Esophagus (tissue), 2 donors: ENCODE data around the gene DYNLT5. TPM values are rescaled to one million over a fixed set of nuclear protein-coding genes. Genes with fewer than 3 reads are reported as not detected.
"Not testable (repeated sequence)": the region's sequence is repeated elsewhere in the genome, so short reads cannot be mapped to it uniquely, and the experiment has no call there.

Source experiments
- H3K27ac ChIP-seq, 2 donors: one replicate each; pipeline ENCODE4 v1.5.1; 2013; ENCODE audit warnings: low read depth in 2 of 2, mild to moderate bottlenecking in 2 of 2, inconsistent platforms in 1 of 2, low read length in 1 of 2, moderate library complexity in 1 of 2
- H3K27me3 ChIP-seq, 2 donors: one replicate each; pipeline ENCODE4 v1.6.1; 2013; ENCODE audit warnings: low read length in 2 of 2, control low read depth in 1 of 2, mild to moderate bottlenecking in 1 of 2; ENCODE audit not compliant: insufficient read depth in 2 of 2, control insufficient read depth in 1 of 2
- H3K36me3 ChIP-seq, 2 donors: one replicate each; pipeline ENCODE4 v1.6.1; 2013; ENCODE audit warnings: low read length in 1 of 2; ENCODE audit not compliant: control insufficient read depth in 2 of 2, insufficient read depth in 2 of 2
- H3K4me1 ChIP-seq, 2 donors: one replicate each; pipeline ENCODE4 v1.6.1; 2013; ENCODE audit warnings: low read length in 1 of 2; ENCODE audit not compliant: control insufficient read depth in 2 of 2, insufficient read depth in 2 of 2
- H3K4me3 ChIP-seq, 2 donors: one replicate each; pipeline ENCODE4 v1.5.1; 2013; ENCODE audit warnings: low read length in 2 of 2, mild to moderate bottlenecking in 2 of 2, low read depth in 1 of 2, moderate library complexity in 1 of 2
- H3K9me3 ChIP-seq, 2 donors: one replicate each; pipeline ENCODE4 v1.6.1; 2013; ENCODE audit warnings: mild to moderate bottlenecking in 2 of 2, low read depth in 1 of 2, low read length in 1 of 2, moderate library complexity in 1 of 2; ENCODE audit not compliant: control insufficient read depth in 2 of 2, insufficient read depth in 1 of 2
- WGBS, 2 donors: extraction: QIAGEN DNeasy Blood & Tissue Kit; methylation state at CpG; one replicate each; pipeline ENCODE4 v1.1.7; 2013; 5-methylcytosine and 5-hydroxymethylcytosine counted together
- polyA plus RNA-seq, 2 donors: library from polyadenylated mRNA; stranded (reverse); fragments of 200-250 nt; gene quantifications; one replicate each; pipeline ENCODE4 v1.2.3, GENCODE V29; 2013
- donor health status: healthy with polysubstance abuse.
- donor health status: Bipolar disorder and iron deficiency.

Gene DYNLT5
- polyA plus RNA-seq, 2 donors, result 0.18 to 0.57 TPM

- no peaks in the 10 kb centered on the region for H3K36me3 ChIP-seq
- 40 to 56% methylated on average over 6 of the region's 6 CpGs for WGBS, 2 donors
- no peak overlapping the region for H3K4me3 ChIP-seq
- H3K4me1 ChIP-seq, result peaks cover 0 to 2% of the 10 kb centered on the region in 2 donors
- no peak overlapping the region for H3K27ac ChIP-seq
- H3K27me3 ChIP-seq, result no peaks in the 10 kb centered on the region
- no peaks in the 10 kb centered on the region for H3K9me3 ChIP-seq
Observed at GRCh38 chr1:66729119-66729518, 23.1 kb upstream of the DYNLT5 start.

GRCh38 chr1:66729523-66729922 lies 22.7 kb upstream of the DYNLT5 start:
- 77 to 79% methylated on average over 3 of the region's 3 CpGs for WGBS, 2 donors
- H3K27ac ChIP-seq, result no peak overlapping the region

GRCh38 chr1:66730462-66730861 lies 21.8 kb upstream of the DYNLT5 start:
- H3K4me3 ChIP-seq, result no peak overlapping the region
- WGBS, 2 donors, result 67 to 76% methylated on average over 2 of the region's 2 CpGs
- H3K9me3 ChIP-seq, result no peaks in the 10 kb centered on the region

More at GRCh38 chr1:66729523-66729922, 22.7 kb upstream of the DYNLT5 start:
- peaks cover 0 to 2% of the 10 kb centered on the region in 2 donors for H3K4me1 ChIP-seq
- no peaks in the 10 kb centered on the region for H3K9me3 ChIP-seq
- no peaks in the 10 kb centered on the region for H3K27me3 ChIP-seq
- H3K36me3 ChIP-seq, result no peaks in the 10 kb centered on the region
- H3K4me3 ChIP-seq, result no peak overlapping the region

GRCh38 chr1:66731170-66731865 lies 20.9 kb upstream of the DYNLT5 start:
- Histone ChIP-seq H3K27ac (no peak overlapping the region), H3K27me3 (no peaks in the 10 kb centered on the region), H3K36me3 (no peaks in the 10 kb centered on the region), H3K4me3 (no peak overlapping the region), H3K9me3 (no peaks in the 10 kb centered on the region), H3K4me1 (no peaks in the 10 kb centered on the region)
- 65 to 72% methylated on average over 4 of the region's 4 CpGs for WGBS, 2 donors

More at GRCh38 chr1:66730462-66730861, 21.8 kb upstream of the DYNLT5 start:
- Histone ChIP-seq H3K36me3 (no peaks in the 10 kb centered on the region), H3K27ac (no peak overlapping the region), H3K4me1 (peaks cover 0 to 2% of the 10 kb centered on the region in 2 donors), H3K27me3 (no peaks in the 10 kb centered on the region)

DNA sequence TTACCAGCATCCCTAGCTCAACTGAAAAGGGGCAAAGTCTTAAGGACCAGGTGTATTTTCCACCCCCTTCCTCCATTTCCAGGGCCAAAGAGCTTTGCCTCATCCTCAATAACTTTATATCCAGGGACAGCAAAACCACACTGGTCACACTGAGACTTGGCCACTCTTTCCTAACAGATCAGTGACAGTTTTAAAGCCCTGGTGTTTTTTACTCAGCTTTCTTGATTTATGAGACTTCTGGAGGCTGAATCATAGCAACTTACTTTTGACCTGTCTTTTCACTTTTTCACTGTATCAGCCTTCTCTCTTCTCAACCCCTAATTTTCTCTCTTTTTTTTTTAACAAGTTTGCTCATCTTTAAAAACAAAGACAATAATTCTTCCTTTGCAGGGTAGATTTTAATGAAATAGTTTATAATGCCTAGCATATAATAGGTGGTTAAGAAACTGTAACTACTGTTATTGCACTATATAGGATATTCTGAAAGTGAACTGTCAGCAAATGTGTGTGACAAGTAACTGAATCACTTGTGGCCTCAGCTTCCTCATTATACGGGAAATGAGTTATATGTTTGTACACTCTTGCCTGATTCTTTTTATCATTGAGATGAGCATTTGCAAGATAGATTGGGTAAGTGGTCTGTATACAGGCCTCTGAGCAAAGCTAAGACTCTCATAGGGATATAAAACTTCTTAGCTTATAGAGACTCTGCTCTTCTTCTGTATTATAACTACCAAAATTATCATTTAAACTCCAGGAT lies 19.7 kb upstream of the DYNLT5 start:
- 0 to 2% methylated on average over 1 of the region's 1 CpG for WGBS, 2 donors
- H3K9me3 ChIP-seq, result no peaks in the 10 kb centered on the region
- H3K4me3 ChIP-seq, result no peak overlapping the region
- no peaks in the 10 kb centered on the region for H3K36me3 ChIP-seq
- H3K27ac ChIP-seq, result no peak overlapping the region
- H3K4me1 ChIP-seq, result no peaks in the 10 kb centered on the region
- no peaks in the 10 kb centered on the region for H3K27me3 ChIP-seq

- Histone ChIP-seq H3K27me3 (no peaks in the 10 kb centered on the region), H3K9me3 (no peaks in the 10 kb centered on the region), H3K27ac (no peak overlapping the region), H3K36me3 (no peaks in the 10 kb centered on the region), H3K4me1 (no peaks in the 10 kb centered on the region), H3K4me3 (no peak overlapping the region)
- WGBS, 2 donors, result 51 to 55% methylated on average over 7 of the region's 7 CpGs
Observed at GRCh38 chr1:66733348-66734017, 18.8 kb upstream of the DYNLT5 start.

- H3K9me3 ChIP-seq, H3K4me1 ChIP-seq: not testable (repeated sequence)
- WGBS, 2 donors, result 68 to 77% methylated on average over 6 of the region's 6 CpGs
Observed at GRCh38 chr1:66734531-66734930, 17.7 kb upstream of the DYNLT5 start.

DNA sequence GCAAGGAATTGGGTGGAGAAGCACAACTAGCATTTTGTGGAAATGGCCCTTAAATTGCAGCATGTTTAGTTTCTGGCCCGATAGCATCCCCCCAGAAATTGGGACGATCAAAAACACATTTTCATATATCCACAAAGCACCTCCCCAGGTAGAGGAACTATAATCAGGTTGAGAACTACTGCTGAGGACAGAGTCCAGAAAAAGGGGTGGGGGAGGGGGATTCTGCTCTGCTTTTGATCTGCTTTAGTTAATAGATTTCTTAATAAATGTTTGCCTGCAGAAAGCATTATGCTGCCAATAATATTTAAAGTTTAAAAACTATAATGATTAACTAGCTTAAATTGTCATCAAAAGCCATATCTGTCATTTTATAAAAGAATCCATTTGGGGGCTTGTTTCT lies 14.4 kb upstream of the DYNLT5 start:
- H3K4me1 ChIP-seq, result no peaks in the 10 kb centered on the region
- no peak overlapping the region for H3K4me3 ChIP-seq
- no peaks in the 10 kb centered on the region for H3K27me3 ChIP-seq
- H3K9me3 ChIP-seq, result no peaks in the 10 kb centered on the region
- WGBS, 2 donors, result 71 to 89% methylated on average over 2 of the region's 2 CpGs
- no peaks in the 10 kb centered on the region for H3K36me3 ChIP-seq
- H3K27ac ChIP-seq, result no peak overlapping the region

More at GRCh38 chr1:66734531-66734930, 17.7 kb upstream of the DYNLT5 start:
- not testable (repeated sequence) for H3K4me3 ChIP-seq, H3K27ac ChIP-seq, H3K36me3 ChIP-seq, H3K27me3 ChIP-seq

- H3K27ac ChIP-seq, result no peak overlapping the region
- no peaks in the 10 kb centered on the region for H3K36me3 ChIP-seq
- WGBS, 2 donors, result 76 to 83% methylated on average over 9 of the region's 9 CpGs
- no peaks in the 10 kb centered on the region for H3K9me3 ChIP-seq
- no peaks in the 10 kb centered on the region for H3K27me3 ChIP-seq
- H3K4me1 ChIP-seq, result no peaks in the 10 kb centered on the region
- H3K4me3 ChIP-seq, result no peak overlapping the region
Observed at GRCh38 chr1:66739401-66740157, 12.7 kb upstream of the DYNLT5 start.
